ENCODE data around the gene RAB44. TPM values are rescaled to one million over a fixed set of nuclear protein-coding genes. Genes with fewer than 3 reads are reported as not detected.

Gene RAB44
- total and polyA plus RNA-seq, 12 donors: 0.03 to 0.16 TPM; not detected in 10

DNA sequence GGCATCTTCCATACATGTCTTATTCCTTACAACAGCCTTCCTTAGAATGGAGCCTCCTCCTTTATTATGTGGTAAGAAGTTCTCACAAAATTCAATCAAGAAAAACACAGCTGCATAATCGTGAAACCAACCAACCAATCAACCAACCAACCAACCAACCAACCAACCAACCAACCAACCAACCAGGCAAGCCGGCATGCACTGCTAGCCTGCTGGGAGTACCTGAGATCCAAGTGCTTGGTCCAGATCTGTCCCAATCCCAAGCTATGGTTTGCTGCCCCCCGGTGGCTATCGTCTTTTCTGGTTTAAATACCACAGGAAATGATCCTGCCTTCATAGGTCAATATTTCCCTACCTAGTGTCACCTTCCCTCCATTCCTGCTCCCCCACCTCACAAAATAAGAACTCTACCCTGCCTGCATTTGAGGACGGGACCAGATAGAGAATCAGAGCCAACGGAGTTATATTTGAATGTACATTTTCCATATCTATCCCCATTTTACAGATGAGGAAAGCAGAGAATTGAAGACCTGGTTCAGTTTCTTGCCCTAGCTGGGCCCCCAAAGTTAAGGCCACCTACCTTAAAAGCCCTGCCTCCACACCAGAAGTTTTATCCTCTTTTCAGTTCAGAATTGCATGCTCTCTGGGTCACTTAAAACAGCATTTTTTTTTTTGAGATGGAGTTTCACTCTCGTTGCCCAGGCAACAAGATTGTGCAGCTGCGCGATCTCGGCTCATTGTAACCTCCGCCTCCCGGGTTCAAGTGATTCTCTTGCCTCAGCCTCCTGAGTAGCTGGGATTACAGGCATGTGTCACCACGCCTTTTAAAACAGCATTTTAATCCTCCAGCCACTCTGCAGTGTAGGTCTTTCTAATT lies 27.1 kb downstream of the RAB44 start:
- Histone ChIP-seq H3K36me3 (replicated peaks in 1 of 2) (no peaks in the 10 kb centered on the region), H3K4me1 (replicated peaks in 1 of 2) (no peaks in the 10 kb centered on the region), H3K27me3 (no peaks in the 10 kb centered on the region), H3K9me3 (replicated peaks in 1 of 3) (no peaks in the 10 kb centered on the region), H3K4me3 (no peak overlapping the region), H3K27ac (no peak overlapping the region)
- WGBS, 4 donors: 41 to 52% (median 50%) methylated on average over 13 of the region's 13 CpGs
- intact Hi-C loops (cut with DNase I): loop anchor here (2.0 to 10.0 kb wide), 5 partner anchors 102 to 310 kb away; no protein-coding TSS in a partner anchor
- TF ChIP-seq POLR2A (IDR thresholded peaks at IDR 0.05): no peak
- TF ChIP-seq, protein P1, sequence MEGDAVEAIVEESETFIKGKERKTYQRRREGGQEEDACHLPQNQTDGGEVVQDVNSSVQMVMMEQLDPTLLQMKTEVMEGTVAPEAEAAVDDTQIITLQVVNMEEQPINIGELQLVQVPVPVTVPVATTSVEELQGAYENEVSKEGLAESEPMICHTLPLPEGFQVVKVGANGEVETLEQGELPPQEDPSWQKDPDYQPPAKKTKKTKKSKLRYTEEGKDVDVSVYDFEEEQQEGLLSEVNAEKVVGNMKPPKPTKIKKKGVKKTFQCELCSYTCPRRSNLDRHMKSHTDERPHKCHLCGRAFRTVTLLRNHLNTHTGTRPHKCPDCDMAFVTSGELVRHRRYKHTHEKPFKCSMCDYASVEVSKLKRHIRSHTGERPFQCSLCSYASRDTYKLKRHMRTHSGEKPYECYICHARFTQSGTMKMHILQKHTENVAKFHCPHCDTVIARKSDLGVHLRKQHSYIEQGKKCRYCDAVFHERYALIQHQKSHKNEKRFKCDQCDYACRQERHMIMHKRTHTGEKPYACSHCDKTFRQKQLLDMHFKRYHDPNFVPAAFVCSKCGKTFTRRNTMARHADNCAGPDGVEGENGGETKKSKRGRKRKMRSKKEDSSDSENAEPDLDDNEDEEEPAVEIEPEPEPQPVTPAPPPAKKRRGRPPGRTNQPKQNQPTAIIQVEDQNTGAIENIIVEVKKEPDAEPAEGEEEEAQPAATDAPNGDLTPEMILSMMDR (IDR thresholded peaks at IDR 0.05): peak; percentile 28 to 81 (median 74)
- peak; percentile 78 to 93 (median 81) for DNase-seq

DNA sequence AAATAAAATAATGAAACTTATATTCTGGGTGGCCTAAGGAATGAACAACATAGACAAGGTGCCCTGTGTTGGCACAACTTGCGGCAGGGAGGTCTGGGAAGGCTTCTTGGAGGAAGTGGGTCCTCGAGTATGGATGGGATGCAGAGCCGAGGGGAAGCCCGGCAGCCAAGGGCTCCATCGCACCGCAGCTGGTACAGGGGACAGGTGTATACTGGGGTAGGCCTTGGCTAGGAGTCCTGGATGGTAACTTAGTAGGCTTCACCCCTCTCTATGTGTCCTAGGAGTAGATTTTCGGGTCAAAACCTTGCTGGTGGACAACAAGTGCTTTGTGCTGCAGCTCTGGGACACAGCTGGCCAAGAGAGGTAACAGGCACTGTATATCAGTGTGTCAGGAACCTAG lies 28.0 kb downstream of the RAB44 start:
- no peak for TF ChIP-seq POLR2A (IDR thresholded peaks at IDR 0.05)
- TF ChIP-seq, protein P1 (IDR thresholded peaks at IDR 0.05): no peak
- WGBS, 4 donors: 78 to 86% (median 85%) methylated on average over 7 of the region's 7 CpGs
- Histone ChIP-seq H3K27me3 (no peaks in the 10 kb centered on the region), H3K9me3 (replicated peaks in 1 of 3) (no peaks in the 10 kb centered on the region), H3K36me3 (replicated peaks in 1 of 2) (no peaks in the 10 kb centered on the region), H3K4me3 (no peak overlapping the region), H3K4me1 (replicated peaks in 1 of 2) (no peaks in the 10 kb centered on the region), H3K27ac (no peak overlapping the region)
- intact Hi-C loops (cut with DNase I): loop anchor here (2.0 to 10.0 kb wide), 4 partner anchors 103 to 311 kb away; no protein-coding TSS in a partner anchor
- DNase-seq: no peak

DNA sequence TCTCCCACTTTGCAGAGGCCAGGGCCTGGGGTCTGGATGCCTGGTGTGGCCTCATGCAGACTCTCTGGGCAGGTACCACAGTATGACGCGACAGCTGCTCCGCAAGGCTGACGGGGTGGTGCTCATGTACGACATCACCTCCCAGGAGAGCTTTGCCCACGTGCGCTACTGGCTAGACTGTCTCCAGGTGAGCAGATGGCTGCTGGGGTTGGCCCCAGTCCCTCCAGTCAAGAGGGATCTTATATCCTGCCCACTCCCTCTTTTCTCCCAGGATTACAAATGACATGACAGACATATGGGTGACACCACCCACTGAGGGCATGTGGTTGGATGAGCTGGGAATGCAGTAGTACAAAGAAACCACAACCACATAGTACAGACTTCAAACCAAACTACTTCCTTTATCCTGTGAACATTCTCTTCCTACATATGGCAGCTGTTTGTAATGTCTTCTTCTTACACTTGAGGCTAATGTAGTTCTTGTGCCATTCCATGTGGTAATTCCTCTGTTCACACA lies 29.9 kb downstream of the RAB44 start:
- H3K27me3 ChIP-seq: no peaks in the 10 kb centered on the region
- H3K9me3 ChIP-seq (replicated peaks in 1 of 3): no peaks in the 10 kb centered on the region
- H3K27ac ChIP-seq: no peak overlapping the region
- intact Hi-C loops (cut with DNase I): loop anchor here (5.0 to 10.0 kb wide), 3 partner anchors 115 to 313 kb away; no protein-coding TSS in a partner anchor
- no peak for DNase-seq
- H3K36me3 ChIP-seq (replicated peaks in 1 of 2): no peaks in the 10 kb centered on the region
- TF ChIP-seq POLR2A (IDR thresholded peaks at IDR 0.05): no peak
- TF ChIP-seq, protein P1 (IDR thresholded peaks at IDR 0.05): no peak
- 89 to 90% (median 90%) methylated on average over 6 to 7 of the region's 7 CpGs; no CpG with 5 or more reads in 1 of the 4 donors for WGBS, 4 donors
- no peak overlapping the region for H3K4me3 ChIP-seq
- H3K4me1 ChIP-seq (replicated peaks in 1 of 2): no peaks in the 10 kb centered on the region

Data from adrenal gland (tissue), 12 donors.